GM19238 (cell line): ENCODE data around the gene ELK3.

Experiments used
- DNase-seq: peaks from one replicate; pipeline ENCODE4 v3.0.0; 2011; ENCODE audit warnings: low spot score; ENCODE audit not compliant: insufficient read length

Gene ELK3

GRCh38 chr12:96193725-96194575 is at the start of gene ELK3:
ELK3 (plus strand) TSS chr12:96194375.
- DNase-seq, result peak; percentile 60

- DNase-seq, result no peak
Observed at GRCh38 chr12:96146747-96147146, 47.4 kb upstream of the ELK3 start.

GRCh38 chr12:96150442-96150841 is 43.7 kb upstream of the ELK3 start:
- no peak for DNase-seq

DNA sequence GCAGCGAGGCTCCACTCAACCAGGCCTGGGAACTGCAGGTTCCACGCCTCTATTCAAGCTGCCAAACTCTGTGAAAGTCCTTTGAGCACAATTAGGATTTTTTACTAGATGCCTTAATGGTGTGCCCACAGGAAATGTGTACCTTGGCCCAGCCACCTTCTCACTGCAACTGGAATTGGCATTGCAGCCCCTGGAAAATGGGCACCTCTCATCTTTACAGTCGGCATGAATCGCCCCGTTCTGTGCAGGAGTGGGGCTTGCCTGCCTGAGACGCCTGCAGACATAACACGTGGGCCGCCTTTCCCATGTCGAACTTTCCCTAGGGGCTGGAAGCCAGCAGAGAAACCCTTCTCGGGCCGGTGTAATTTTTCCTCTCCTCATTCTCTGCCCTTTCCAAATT is 42.0 kb upstream of the ELK3 start:
- no peak for DNase-seq

GRCh38 chr12:96153131-96153725 is 40.9 kb upstream of the ELK3 start:
- no peak for DNase-seq

DNA sequence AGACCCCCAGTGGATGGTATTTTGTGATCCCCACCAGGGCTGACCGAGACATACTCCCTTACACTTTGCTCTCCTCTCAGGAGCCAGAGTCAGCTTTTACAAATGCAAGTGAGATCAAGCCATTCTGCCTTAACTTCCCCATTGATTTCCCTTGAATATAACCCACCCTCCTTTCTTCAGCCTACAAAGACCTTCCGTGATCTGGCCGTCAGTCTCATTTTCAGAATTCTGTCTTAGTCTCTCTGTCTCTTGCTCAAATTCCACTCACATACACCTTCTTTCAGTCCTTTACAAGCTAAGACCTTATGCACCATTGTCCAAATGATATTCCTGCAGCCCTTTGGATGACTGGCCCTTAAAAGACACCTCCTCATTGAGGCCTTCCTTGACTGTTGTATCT is 39.0 kb upstream of the ELK3 start:
- DNase-seq, result no peak

GRCh38 chr12:96155781-96156180 is 38.4 kb upstream of the ELK3 start:
- DNase-seq, result no peak

DNA sequence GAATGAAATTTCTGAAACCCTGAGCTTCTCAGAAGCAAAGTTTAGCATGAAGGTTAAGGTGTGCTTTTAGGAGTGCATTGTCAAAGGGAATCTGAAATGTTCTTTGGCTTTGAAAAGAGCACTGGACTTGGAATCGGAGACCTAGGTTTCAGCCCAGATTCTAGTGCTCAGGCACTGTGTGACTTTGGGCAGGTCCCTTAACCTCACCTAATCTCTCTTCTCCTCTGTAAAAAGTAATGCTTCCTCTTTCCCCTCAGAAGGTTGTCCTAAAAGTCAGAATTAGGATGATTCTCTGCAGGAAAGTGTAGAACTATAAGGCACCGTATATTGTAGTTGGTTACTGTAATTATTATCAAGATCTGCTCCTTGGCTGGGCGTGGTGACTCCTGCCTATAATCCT is 38.0 kb upstream of the ELK3 start:
- DNase-seq, result no peak

- DNase-seq, result no peak
Observed at GRCh38 chr12:96157427-96157826, 36.7 kb upstream of the ELK3 start.

GRCh38 chr12:96164951-96165811 is 29.0 kb upstream of the ELK3 start:
- DNase-seq, result no peak

DNA sequence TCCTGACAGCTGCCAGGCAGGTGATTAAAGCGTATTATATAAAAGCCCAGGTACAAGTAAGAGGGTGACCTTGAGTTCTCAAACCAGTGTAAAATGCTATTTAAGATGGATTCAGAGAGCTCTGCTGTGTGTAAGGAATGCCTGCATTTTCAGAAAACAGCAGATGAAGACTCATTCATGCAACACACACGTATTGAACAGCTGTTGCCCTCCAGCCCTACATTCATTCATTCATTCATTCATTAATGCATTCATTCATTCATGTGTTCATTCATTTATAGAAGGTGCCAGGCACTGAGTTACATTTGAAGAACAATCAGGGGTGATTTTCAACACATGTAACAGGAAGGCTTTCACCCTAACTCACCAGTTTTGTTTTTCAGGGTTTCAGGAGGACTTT is 27.4 kb upstream of the ELK3 start:
- no peak for DNase-seq

DNA sequence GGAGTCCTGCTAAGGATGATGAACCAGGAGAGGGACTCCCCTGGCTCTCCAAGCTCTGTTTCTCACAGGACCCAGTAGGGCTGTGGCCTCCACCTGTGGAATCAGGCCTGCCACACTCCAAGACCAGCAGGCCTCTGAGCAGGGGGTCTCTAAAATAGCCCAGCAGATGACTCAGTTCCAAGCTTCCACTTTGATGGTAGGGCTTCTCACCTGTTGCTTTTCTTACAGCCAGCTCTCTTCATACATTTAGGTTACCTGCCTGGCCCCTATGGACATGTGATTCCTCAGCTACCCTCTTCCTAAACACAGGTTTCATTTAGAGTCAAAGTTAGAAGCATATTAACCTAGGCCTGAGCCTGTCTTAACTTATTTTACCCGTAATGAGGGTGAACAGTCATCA is 26.7 kb upstream of the ELK3 start:
- no peak for DNase-seq

- no peak for DNase-seq
Observed at GRCh38 chr12:96170328-96170727, 23.8 kb upstream of the ELK3 start.

- DNase-seq, result no peak
Observed at GRCh38 chr12:96170762-96171161, 23.4 kb upstream of the ELK3 start.

- DNase-seq, result no peak
Observed at GRCh38 chr12:96171905-96172304, 22.3 kb upstream of the ELK3 start.

- no peak for DNase-seq
Observed at GRCh38 chr12:96172981-96173380, 21.2 kb upstream of the ELK3 start.

DNA sequence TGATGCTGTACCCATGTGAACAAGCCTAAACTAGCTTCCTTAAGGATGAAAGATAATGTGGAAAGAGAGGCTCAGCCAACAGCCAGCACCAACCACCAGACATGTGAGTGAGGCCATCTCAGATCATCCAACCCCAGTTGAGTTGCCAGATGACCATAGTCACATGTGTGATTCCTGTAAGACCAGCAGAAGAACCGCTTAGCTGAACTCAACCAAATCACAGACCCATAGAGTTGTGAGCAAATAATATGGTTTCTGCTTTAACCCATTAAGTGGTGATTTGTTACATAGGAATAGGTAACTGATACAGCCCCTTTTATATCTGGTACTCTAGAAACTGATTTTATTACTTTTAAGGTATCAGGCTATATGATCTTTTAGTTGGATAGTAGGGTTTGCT is 17.6 kb upstream of the ELK3 start:
- DNase-seq, result no peak

DNA sequence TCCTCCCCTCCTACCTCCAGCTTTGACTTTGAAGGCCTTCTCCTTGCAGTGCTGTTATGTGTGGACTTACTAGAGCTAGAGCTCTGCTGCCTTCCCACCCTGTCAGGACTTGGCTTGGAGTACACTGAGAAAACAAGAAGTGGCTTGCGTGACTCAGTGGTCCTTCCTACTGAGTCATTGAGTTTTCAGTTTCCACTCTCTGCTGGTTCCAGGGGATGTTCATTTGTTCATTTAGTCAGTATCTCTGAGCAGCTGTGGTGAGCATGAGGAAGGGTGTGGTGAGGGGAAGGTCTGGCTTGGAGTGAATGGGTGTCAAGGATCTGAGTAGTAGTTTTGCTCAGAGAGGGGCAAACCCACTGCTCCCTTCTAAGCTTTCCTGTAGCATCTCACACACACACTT is 17.2 kb upstream of the ELK3 start:
- no peak for DNase-seq

- DNase-seq, result no peak
Observed at GRCh38 chr12:96183734-96184370, 10.3 kb upstream of the ELK3 start.

DNA sequence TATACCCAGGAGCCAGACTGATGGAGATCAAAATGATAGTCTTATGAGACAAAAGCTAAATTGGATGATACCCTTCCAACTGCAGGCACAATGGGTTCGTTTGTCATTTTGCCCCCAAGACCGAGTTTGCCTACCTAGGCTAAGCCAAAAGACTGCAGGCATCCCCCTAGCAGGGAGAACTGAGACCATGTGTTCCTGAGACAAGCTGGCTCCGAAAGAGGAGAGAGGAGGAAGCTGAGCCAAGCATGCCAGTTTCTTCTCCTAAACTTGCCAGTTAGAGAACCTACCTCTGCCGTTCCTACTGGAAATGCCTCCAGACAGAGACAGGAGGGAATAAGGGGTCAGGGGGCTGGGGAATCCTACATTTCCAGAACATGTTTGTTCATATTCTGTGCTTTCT is 8.3 kb upstream of the ELK3 start:
- no peak for DNase-seq

- no peak for DNase-seq
Observed at GRCh38 chr12:96186607-96187301, 7.4 kb upstream of the ELK3 start.
